ENCODE data around the gene RAD50.

GRCh38 chr5:132540149-132540548 is 16.6 kb upstream of the RAD50 start:
- no peak for TF ChIP-seq CTCF (IDR thresholded peaks at IDR 0.05)
- TF ChIP-seq POLR2A (IDR thresholded peaks at IDR 0.05): no peak
